Mucosa of rectum (tissue), 2 donors: ENCODE data around the gene PPAN.

Experiments
- H3K27ac ChIP-seq, 2 donors: one replicate each; pipeline ENCODE4 v1.7.0; 2013; ENCODE audit warnings: inconsistent platforms in 2 of 2, low read depth in 2 of 2, low read length in 2 of 2
- H3K27me3 ChIP-seq, 2 donors: one replicate each; pipeline ENCODE4 v1.7.0; 2013; ENCODE audit warnings: low read length in 2 of 2; ENCODE audit not compliant: control insufficient read depth in 2 of 2, insufficient read depth in 2 of 2
- H3K36me3 ChIP-seq, 2 donors: one replicate each; pipeline ENCODE4 v1.7.0; 2013; ENCODE audit warnings: low read length in 2 of 2; ENCODE audit not compliant: control insufficient read depth in 2 of 2, insufficient read depth in 2 of 2
- H3K4me1 ChIP-seq, 2 donors: one replicate each; pipeline ENCODE4 v1.7.0; 2013; ENCODE audit warnings: low read length in 2 of 2, mild to moderate bottlenecking in 1 of 2; ENCODE audit not compliant: control insufficient read depth in 2 of 2, insufficient read depth in 2 of 2
- H3K4me3 ChIP-seq, 2 donors: one replicate each; pipeline ENCODE4 v1.7.0; 2013; ENCODE audit warnings: low read length in 2 of 2
- H3K9ac ChIP-seq, 2 donors: one replicate each; pipeline ENCODE4 v1.7.0; 2013; ENCODE audit warnings: low read length in 2 of 2, low read depth in 1 of 2, mild to moderate bottlenecking in 1 of 2
- H3K9me3 ChIP-seq, 2 donors: one replicate each; pipeline ENCODE4 v1.7.0; 2013; ENCODE audit warnings: low read length in 2 of 2; ENCODE audit not compliant: control insufficient read depth in 2 of 2
- donor health status: healthy.
- donor health status: Normal muscosa, but diverticular disease.

The PPAN gene

GRCh38 chr19:10106100-10106936 is at the start of gene PPAN:
Gene PPAN (plus strand): TSS chr19:10106362. CDS start chr19:10106395, 33 bp downstream.
- peaks cover 30 to 35% of the 10 kb centered on the region in 2 donors for H3K36me3 ChIP-seq
- no peaks in the 10 kb centered on the region for H3K9me3 ChIP-seq
- peaks cover 7 to 22% of the 10 kb centered on the region in 2 donors for H3K4me1 ChIP-seq
- H3K27me3 ChIP-seq, result no peaks in the 10 kb centered on the region
- H3K4me3 ChIP-seq, result peak within 1 kb of the TSS; percentile 82 to 83
- H3K9ac ChIP-seq, result peak within 1 kb of the TSS; percentile 70 to 77
- H3K27ac ChIP-seq, result peak within 1 kb of the TSS; percentile 59 to 80

- Histone ChIP-seq H3K27me3 (no peaks in the 10 kb centered on the region), H3K36me3 (no peaks in the 10 kb centered on the region)
Observed at GRCh38 chr19:10061717-10062310, 44.3 kb upstream of the PPAN start.

GRCh38 chr19:10068205-10068604 is 38.0 kb upstream of the PPAN start:
- Histone ChIP-seq H3K4me1 (no peaks in the 10 kb centered on the region), H3K27ac (no peak overlapping the region), H3K9me3 (no peaks in the 10 kb centered on the region), H3K4me3 (no peak overlapping the region), H3K27me3 (peaks cover 0 to 6% of the 10 kb centered on the region in 2 donors), H3K9ac (no peak overlapping the region), H3K36me3 (no peaks in the 10 kb centered on the region)

More at GRCh38 chr19:10061717-10062310, 44.3 kb upstream of the PPAN start:
- no peaks in the 10 kb centered on the region for H3K9me3 ChIP-seq
- no peaks in the 10 kb centered on the region for H3K4me1 ChIP-seq
- no peak overlapping the region for H3K9ac ChIP-seq
- no peak overlapping the region for H3K27ac ChIP-seq
- H3K4me3 ChIP-seq, result no peak overlapping the region

GRCh38 chr19:10069046-10069445 is 37.1 kb upstream of the PPAN start:
- no peaks in the 10 kb centered on the region for H3K36me3 ChIP-seq
- H3K4me1 ChIP-seq, result no peaks in the 10 kb centered on the region
- H3K9ac ChIP-seq, result no peak overlapping the region
- H3K9me3 ChIP-seq, result peaks cover 0 to 5% of the 10 kb centered on the region in 2 donors
- H3K27ac ChIP-seq, result no peak overlapping the region
- peaks cover 0 to 6% of the 10 kb centered on the region in 2 donors for H3K27me3 ChIP-seq
- no peak overlapping the region for H3K4me3 ChIP-seq

GRCh38 chr19:10070730-10071446 is 35.3 kb upstream of the PPAN start:
- Histone ChIP-seq H3K4me3 (no peak overlapping the region), H3K9me3 (peaks cover 0 to 7% of the 10 kb centered on the region in 2 donors), H3K27me3 (peaks cover 0 to 6% of the 10 kb centered on the region in 2 donors), H3K9ac (no peak overlapping the region), H3K4me1 (no peaks in the 10 kb centered on the region), H3K36me3 (no peaks in the 10 kb centered on the region), H3K27ac (no peak overlapping the region)

- no peaks in the 10 kb centered on the region for H3K4me1 ChIP-seq
- H3K27me3 ChIP-seq, result no peaks in the 10 kb centered on the region
- no peaks in the 10 kb centered on the region for H3K36me3 ChIP-seq
- H3K9ac ChIP-seq, result no peak overlapping the region
- no peak overlapping the region for H3K4me3 ChIP-seq
- H3K27ac ChIP-seq, result no peak overlapping the region
- peaks cover 0 to 7% of the 10 kb centered on the region in 2 donors for H3K9me3 ChIP-seq
Observed at GRCh38 chr19:10074153-10074552, 32.0 kb upstream of the PPAN start.

- Histone ChIP-seq H3K4me3 (no peak overlapping the region), H3K9ac (no peak overlapping the region), H3K36me3 (no peaks in the 10 kb centered on the region), H3K27ac (no peak overlapping the region), H3K27me3 (no peaks in the 10 kb centered on the region), H3K4me1 (no peaks in the 10 kb centered on the region), H3K9me3 (peaks cover 0 to 7% of the 10 kb centered on the region in 2 donors)
Observed at GRCh38 chr19:10076535-10076934, 29.6 kb upstream of the PPAN start.

- Histone ChIP-seq H3K4me1 (no peaks in the 10 kb centered on the region), H3K36me3 (no peaks in the 10 kb centered on the region), H3K9me3 (peaks cover 0 to 7% of the 10 kb centered on the region in 2 donors), H3K4me3 (no peak overlapping the region), H3K27ac (no peak overlapping the region), H3K9ac (no peak overlapping the region), H3K27me3 (no peaks in the 10 kb centered on the region)
Observed at GRCh38 chr19:10078329-10078728, 27.8 kb upstream of the PPAN start.

GRCh38 chr19:10079031-10079453 is 27.1 kb upstream of the PPAN start:
- Histone ChIP-seq H3K9me3 (peaks cover 0 to 2% of the 10 kb centered on the region in 2 donors), H3K9ac (no peak overlapping the region), H3K27ac (no peak overlapping the region), H3K4me1 (no peaks in the 10 kb centered on the region), H3K36me3 (no peaks in the 10 kb centered on the region), H3K4me3 (no peak overlapping the region), H3K27me3 (no peaks in the 10 kb centered on the region)

GRCh38 chr19:10083911-10084310 is 22.3 kb upstream of the PPAN start:
- no peaks in the 10 kb centered on the region for H3K9me3 ChIP-seq
- H3K27ac ChIP-seq, result no peak overlapping the region
- no peak overlapping the region for H3K4me3 ChIP-seq
- H3K4me1 ChIP-seq, result no peaks in the 10 kb centered on the region
- H3K9ac ChIP-seq, result no peak overlapping the region
- H3K27me3 ChIP-seq, result no peaks in the 10 kb centered on the region
- peaks cover 0 to under 1% of the 10 kb centered on the region in 2 donors for H3K36me3 ChIP-seq
